Peyer's patch (tissue), 4 donors: ENCODE results near the gene CARD14.

Experiments
- CTCF ChIP-seq, 6 experiments: fragments of 450-650 bp in 4 of 6; fragments of 200-600 bp in 2 of 6; sonication (generic) in 1 of 6; IDR thresholded peaks; one replicate each; pipeline ENCODE4 v1.5.1; 2017 to 2019; ENCODE audit warnings: antibody characterized with exemption in 6 of 6, mild to moderate bottlenecking in 3 of 6, moderate library complexity in 1 of 6
- POLR2A ChIP-seq, 2 donors: fragments of 450-650 bp; IDR thresholded peaks; one replicate each; pipeline ENCODE4 v1.5.1; 2017; ENCODE audit warnings: antibody characterized with exemption in 2 of 2, mild to moderate bottlenecking in 2 of 2, moderate library complexity in 2 of 2

GRCh38 chr17:80196652-80197051 is 26.8 kb downstream of the CARD14 start:
- TF ChIP-seq POLR2A (IDR thresholded peaks at IDR 0.05) (no peak), CTCF (IDR thresholded peaks at IDR 0.05) (no peak)
